GM18520 (cell line): ENCODE results near the gene NR3C1.
"Not testable (repeated sequence)": the region's sequence is repeated elsewhere in the genome, so short reads cannot be mapped to it uniquely, and the experiment has no call there.

Source experiments
- ATAC-seq: cut with Tn5 transposase; IDR thresholded peaks from one replicate; pipeline ENCODE4 v1.9.1; 2021; ENCODE audit not compliant: unreplicated experiment

The NR3C1 gene

DNA sequence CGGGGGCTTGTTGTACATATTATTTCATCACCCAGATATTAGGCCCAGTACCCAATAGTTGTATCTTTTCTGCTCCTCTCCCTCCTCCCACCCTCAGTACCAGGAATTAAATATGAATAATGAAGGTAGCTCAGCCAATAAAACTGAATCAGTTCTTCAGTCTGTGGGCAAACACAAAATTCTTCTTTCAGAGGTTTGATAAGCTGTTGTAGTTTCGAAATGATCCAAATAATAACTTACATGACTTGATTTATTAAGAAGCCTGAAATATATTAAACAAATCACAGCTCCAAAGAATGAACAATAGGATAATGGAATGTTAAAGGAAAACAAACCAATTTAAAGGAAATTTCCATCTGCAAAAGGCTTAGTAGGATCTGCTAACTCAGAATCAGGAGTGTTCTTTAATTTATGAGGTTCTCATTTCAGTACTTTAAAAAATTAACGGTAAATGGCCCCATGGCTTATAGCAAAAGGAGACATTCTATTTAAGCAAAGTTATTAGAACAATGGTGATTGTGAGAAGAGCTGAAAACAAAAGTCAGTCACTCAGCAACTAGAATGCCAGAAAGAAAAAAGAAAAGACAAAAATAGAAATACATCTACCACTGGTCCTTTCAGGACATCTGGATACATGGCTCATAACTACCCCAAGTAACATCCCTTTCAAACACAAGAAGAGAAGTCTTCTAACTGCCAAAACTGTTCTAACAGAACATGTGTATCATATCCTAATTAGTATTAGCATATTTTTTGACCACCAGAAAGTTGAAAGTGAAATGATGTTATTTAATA, 62.4 kb downstream of the NR3C1 start:
- ATAC-seq, result no peak

DNA sequence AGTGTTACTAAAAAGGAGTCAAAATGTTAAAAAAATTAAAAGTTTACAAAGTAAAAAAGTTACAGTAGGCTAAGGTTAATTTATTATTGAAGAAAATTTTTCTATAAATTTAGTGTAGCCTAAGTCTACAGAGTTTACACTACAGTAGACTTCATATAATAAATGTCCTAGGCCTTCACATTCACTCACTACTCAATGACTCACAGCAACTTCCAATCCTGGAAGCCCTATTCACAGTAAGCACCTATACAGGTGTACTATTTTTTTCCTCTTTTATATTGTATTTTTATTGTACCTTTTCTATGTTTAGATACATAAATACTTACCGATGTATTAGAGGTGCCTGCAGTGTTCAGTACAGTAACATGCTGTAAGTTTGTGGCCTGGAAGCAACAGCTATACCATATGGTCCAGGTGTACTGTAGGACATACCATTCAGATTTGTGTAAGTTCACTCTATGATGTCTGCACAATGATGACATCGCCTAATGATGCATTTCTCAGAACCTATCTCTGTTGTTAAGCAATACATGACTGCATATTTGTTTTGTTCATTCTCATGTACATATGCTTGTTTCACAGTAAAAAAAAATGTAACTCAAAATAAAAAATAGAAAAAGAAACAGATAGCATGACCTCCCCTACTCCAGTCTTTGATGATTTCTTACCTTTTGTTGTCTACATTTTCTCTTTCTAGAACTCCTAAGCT, 64.7 kb downstream of the NR3C1 start:
- no peak for ATAC-seq

DNA sequence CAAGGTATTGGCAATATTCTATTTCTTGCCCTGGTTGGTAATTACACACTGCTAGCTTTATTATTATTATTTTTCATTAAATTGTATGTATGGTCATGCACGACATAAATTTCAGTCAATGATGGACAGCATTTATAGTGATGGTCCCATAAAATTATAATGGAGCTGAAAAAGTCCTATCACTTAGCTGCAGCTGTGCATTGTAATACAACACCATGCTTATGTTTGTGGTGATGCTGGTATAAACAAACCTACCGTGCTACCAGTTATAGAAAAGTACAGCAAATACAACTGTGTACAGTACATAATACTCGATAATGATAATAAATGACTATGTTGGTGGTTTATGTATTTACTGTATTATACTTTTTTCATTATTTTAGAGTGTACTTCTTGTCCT, 65.5 kb downstream of the NR3C1 start:
- no peak for ATAC-seq

DNA sequence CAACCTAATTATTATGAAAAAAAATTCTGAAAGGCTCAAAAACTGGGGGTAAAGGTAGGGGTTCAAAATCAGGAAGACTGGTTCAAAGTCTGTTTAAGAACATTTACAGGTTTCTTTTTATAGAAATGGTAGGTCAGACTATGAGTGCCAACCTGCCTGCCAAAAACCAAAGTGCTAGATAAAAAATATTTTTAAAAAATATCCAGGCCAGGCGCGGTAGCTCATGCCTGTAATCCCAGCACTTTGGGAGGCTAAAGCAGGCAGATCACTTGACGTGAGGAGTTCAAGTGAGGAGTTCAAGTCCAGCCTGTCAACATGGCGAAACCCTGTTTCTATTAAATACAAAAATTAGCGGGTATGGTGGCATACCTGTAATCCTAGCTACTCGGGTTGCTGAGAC, 67.0 kb downstream of the NR3C1 start:
- no peak for ATAC-seq

DNA sequence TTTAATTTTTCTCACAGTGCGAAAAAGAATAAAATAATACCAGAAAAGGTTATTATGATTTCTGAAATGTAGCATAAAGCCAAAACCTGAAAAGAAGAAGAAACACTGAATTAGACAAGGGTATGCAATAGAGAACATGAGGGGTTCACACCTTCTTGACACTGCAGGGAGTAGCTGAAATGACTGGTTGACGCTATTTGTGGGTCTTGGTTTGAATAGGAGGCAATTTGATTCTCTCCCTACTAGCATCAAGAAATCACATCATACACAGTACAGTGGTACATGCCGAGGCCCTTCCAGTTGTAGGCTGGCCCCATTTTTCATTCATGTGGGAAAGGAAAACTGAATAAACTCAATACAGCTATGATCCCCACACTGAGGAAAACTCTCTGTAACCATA, 68.6 kb downstream of the NR3C1 start:
- ATAC-seq, result peak; percentile 45

DNA sequence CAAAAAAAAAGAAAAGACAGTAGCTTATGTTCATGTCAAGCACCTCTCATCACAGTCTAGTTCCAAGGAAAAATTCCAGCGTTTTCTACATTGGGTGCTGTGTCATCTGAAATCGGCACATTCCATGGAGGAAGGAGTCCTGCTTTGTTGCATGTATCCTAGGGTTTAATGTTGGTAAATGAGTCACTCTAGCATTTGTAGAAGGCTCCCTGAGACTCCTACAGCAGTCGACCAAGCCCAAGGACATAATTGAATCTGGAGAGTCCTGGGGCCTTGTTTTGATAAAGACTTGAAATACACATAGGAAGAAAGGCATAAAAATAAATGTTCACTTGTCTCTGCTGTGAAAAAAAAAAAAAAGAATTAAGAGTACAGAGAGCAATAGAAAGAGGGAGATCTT, 69.1 kb downstream of the NR3C1 start:
- ATAC-seq, result not testable (repeated sequence)

DNA sequence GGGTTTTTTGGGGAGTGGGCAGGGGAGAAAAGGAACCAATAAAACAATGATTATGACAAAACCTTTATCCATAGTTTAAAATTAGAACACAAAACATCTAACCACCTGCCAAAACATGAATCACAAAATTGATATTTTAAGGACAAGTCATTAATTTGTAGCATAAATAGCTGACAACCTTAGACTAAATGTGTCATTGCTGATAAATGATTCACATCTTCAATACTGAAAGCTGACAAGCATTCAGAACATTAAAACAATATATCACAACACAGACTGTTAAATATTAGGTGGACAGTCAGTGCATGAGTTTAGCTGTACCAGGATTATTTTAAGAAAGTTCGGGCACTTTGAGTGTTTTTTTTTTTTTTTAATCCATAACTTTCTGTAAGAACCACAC, 71.5 kb downstream of the NR3C1 start:
- ATAC-seq, result no peak

DNA sequence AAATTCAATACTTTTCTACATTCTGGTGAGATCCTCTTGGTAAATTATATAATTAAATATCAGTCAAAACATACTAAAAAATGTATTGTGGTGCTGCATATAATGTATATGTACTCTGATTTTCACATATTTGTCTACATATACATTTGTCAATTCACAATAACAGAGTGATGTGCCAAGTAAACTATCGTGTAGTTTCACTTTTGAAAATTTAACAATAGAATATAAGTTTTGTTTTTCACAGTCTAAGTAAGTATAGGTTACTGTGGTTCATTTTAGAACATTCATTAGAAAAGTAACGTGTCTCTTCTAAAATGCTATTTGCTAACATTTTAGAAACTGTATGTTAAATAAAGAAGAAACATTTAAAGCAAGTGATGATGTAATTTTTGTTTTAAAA, 73.6 kb downstream of the NR3C1 start:
- no peak for ATAC-seq

DNA sequence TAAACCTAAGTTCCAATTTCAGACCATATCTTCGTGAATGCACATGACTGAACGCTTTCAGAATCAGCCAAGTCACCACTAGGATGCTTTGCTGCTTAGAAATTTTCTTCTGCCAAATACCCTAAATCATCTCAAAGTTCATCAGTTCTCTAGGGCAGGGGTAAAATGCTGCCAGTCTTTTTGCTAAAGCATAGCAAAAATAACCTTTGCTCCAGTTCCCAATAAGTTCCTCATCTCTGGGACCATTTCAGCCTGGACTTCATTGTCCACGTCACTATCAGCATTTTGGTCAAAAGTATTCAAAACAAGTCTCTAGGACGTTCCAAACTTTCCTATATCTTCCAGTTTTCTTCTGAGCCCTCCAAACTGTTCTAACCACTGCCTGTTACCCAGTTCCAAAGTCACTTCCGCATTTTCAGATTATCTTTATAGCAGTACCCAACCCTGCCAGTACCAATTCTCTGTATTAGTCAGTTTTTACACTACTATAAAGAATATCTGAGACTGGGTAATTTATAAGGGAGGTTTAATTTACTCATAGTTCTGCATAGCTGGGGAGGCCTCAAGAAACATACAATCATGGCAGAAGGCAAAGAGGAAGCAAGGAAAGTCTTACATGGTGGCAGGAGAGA, 74.8 kb downstream of the NR3C1 start:
- no peak for ATAC-seq

DNA sequence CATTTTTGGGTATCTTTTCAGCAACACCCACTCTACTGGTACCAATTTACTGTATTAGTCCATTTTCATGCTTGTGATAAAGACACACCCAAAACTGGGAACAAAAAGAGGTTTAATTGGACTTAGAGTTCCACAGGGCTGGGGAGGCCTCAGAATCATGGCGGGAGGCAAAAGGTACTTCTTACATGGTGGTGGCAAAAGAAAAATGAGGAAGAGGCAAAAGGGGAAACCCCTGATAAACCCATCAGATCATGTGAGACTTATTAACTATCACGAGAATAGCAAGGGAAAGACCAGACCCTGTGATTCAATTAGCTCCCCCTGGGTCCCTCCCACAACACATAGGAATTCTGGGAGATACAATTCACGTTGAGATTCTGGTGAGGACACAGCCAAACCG, 78.4 kb downstream of the NR3C1 start:
- not testable (repeated sequence) for ATAC-seq

DNA sequence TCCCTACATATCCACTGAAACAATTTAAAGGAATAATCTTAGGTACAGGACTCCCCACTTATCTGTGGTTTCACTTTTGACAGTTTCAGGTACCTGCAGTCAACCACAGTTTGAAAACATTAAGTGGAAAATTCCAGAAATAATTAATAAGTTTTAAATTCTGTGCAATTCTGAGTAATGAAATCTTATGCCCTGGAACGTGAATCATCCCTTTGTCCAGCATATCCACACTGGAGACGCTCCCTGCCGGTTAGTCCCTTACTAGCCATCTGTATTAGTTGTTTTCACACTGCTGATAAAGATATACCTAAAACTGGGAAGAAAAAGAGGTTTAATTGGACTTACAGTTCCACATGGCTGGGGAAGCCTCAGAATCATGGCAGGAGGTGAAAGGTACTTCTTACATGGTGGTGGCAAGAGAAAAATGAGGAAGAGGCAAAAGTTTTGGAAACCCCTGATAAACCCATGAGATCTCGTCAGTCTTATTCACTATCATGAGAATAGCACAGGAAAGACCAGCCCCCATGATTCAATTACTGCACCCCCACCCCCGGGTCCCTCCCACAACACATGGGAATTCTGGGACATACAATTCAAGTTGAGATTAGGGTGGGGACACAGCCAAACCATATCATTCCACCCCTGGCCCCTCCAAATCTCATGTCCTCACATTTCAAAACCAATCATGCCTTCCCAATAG, 80.4 kb downstream of the NR3C1 start:
- not testable (repeated sequence) for ATAC-seq

DNA sequence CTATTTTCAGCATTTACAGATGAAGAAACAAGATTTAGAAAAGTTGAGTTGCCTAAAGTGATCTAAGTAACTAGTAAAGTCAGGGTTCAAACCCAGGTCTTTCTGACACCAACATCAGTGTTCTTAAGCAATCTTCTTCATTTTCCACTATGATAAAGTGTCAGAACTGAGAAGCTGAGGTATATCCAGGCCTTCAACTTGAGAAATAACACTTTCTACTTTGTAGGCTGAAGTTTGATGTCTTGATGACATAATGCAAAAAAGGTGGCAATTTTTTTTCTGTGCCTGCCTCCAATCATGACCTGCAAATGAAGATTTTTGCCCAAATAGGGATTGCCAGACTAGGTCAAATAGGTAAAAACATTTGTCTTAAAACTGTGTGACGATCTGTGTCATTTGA, 81.3 kb downstream of the NR3C1 start:
- ATAC-seq, result no peak

DNA sequence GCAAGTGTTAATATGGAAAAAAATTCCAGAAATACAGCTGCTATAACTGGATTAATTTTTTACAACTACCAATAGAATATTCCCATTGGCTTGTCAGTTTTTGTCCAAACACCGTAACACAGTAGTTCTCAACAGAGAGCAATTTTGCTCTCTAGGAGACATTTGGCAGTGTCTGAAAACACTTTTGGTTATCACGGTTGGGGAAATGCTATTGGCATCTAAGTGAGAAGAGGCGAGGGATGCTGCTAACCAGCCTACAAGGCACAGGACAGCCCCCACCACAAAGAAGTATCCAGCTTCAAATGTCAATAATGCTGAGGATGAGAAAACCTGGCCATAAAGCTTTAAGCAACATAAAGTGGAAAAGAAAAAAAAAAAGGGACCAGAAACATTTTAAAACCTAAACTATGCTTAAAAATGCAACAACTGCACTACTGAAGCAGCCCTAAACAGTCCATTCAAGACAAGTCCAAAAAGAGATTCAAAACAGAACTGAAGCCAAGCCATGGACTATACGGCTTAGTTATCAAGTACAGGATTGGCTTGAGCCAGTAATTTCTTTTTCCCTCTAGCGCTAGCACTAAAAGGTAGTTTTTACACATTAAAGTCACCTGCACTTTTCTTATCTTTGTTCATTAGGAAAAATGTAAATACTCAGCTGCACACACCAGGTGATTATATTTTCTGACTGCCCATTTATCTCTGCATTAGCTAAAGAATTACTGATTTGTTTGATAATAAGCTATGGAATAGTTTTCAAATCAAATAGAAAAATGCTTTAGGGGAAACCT, 83.9 kb downstream of the NR3C1 start:
- no peak for ATAC-seq

DNA sequence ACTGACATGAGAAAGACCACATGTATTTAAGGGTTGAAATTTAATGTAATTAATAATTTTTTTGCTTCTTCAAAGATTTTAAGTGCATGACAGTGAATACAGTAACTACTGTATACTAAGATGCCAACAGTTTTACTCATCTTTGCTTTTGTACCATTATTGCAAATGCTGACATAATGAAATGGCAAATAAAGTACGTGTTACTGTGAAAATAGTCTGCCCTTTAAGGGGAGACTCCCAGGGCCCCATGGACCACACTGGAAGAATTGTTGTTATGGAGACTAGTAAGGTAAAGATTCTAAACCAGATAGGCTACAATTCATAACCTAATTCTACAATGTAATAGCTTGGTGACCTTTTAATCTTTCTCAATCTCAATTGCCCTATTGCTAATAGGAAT, 84.7 kb downstream of the NR3C1 start:
- ATAC-seq, result no peak

DNA sequence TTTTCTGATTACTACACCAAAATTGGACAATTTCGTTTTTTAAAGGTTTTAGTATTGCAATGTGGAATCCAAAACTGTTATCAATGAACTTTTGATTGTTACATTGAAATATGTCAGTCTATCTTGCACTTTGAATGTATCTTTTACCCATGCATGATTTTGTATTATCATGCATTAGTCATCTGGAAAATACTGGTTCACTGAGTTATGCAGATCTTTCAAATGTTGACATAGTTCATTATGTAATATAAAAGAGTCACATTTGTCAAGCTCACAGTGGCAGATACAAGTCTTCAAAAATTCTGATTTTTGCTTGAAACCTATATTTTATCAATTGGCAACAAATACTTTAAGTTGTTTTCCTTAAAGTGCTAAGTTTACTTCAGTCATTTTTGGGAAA, 85.2 kb downstream of the NR3C1 start:
- ATAC-seq, result no peak

DNA sequence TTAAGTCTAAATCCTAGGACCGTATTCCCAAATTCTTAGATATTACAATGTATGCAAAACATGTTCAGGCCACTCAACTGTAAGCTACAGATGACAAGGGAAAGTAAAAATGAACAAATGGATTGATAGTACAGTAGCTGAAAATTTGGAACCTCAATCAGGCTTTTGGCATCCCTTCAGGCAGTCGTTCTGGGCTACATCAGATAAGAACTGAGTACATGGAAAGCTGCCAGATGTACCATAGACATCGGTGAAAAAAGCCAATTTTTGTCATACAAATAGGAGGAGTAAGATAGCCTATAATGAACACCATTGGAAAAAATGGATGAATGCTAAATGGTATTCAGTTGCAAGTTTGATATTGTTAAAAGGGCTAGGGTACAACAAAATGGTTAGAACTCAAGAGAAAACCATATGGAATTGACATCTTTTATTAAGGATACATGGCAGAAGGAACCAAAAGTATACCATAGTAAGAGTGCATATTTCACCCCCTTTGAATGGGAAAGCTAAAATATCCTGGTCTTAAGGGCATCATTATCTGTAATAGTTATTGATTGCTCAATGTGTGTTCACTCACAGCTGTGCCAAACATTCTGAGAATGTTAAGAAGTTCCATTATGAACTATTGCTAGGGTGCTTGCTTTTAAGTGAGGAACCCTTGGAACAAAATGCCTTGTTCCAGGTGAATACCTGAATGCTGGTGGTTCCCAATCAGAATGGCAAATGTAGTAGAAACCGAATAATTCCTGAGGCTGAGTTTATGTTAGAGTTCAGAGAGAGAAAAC, 86.4 kb downstream of the NR3C1 start:
- no peak for ATAC-seq

DNA sequence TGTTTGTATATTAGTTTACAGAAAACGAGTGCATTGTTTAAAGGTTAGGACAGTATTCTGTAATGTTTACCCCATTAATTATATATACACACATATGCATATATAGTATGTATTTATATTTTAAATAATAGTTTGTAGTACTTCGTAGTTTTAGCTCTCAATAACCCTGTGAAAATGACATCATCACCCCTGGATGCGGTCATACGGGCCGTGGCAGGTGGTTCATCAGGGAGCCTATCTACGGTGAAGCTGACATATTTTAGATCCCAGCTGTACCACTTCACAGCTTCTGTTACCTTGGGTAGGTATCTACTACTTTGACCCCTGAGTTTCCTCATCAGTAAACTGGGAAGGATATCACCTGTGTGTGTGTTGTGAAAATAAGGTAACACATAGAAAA, 87.1 kb downstream of the NR3C1 start:
- ATAC-seq, result no peak

DNA sequence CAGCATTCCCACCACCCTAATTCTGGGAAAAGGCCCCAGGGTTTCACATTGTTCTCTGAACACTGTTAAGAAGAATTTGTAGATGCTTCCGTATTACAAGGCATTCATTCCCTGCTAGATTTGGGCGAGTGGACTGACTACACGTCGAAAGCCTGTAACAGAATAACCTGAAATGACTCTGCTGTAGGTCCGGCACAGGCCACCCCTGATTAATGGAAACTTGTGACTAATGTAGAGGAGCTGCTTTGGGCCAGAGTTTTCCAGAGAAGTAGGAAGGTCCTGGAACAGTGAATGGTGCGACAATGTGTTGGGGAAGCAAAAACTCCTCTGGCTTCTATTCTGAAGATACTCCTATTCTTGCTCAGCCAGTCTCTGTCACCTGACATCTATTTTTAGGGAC, 87.6 kb downstream of the NR3C1 start:
- no peak for ATAC-seq

DNA sequence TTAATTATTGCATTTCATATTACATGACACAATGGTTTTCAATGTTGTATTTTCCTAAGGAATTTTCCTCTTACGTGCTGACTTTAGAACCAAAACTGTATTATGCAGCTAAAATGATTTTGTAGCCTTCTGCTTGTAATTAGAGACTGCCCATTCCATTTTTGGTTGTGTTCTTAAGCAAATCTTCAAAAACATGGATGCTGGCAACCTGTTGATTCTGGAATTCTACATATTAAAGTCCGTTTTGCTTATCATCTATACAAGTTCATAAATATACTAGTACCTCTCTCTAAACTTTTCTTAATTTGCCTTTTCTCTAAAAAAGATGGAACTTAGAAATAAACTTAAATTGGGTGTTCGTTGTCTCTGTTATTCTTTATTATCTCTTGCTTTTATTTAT, 88.3 kb downstream of the NR3C1 start:
- no peak for ATAC-seq

DNA sequence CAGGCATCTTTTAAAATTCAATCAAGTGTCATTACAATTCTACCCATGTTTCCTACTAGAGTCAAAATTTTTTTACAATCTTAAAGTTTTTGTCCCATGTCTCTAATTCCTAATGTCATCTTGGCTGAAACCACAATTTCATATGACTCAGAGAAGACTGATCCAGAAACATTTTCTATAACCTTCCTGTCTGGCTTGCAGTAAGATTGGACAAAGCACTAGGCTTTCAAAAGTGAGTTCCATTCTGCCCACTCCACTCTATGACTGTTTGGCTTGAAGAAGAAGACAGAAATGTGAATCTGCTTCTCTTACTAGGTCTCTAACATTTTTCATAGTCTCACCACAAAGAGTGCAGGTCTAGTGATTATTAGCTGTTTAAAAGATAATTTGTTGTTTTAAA, 88.8 kb downstream of the NR3C1 start:
- no peak for ATAC-seq
